Effector memory CD4-positive, alpha-beta T cell (primary cell): Measurements from ENCODE around the gene TMEM117.

Experiments
- DNase-seq, 3 donors: peaks; one replicate each; pipeline ENCODE4 v3.0.0-alpha.2; 2020
- H3K27ac ChIP-seq: 2 replicates; pipeline ENCODE4 v1.7.0; 2013; ENCODE audit warnings: mild to moderate bottlenecking, low read length, moderate library complexity; ENCODE audit not compliant: insufficient read depth, poor library complexity, severe bottlenecking
- H3K27me3 ChIP-seq: replicated peaks from 2 replicates; pipeline ENCODE4 v1.7.0; 2013; ENCODE audit warnings: mild to moderate bottlenecking, low read length; ENCODE audit not compliant: insufficient read depth, control insufficient read depth, poor library complexity, severe bottlenecking
- H3K36me3 ChIP-seq: 2 replicates; pipeline ENCODE4 v1.7.0; 2013; ENCODE audit warnings: mild to moderate bottlenecking, low read length, moderate library complexity; ENCODE audit not compliant: control insufficient read depth, insufficient read depth
- H3K4me1 ChIP-seq: 2 replicates; pipeline ENCODE4 v1.7.0; 2013; ENCODE audit warnings: low read length, mild to moderate bottlenecking; ENCODE audit not compliant: control insufficient read depth, insufficient read depth, poor library complexity, severe bottlenecking
- H3K4me3 ChIP-seq: 2 replicates; pipeline ENCODE4 v1.7.0; 2013; ENCODE audit warnings: low read length, low read depth, mild to moderate bottlenecking; ENCODE audit not compliant: insufficient read depth, poor library complexity, severe bottlenecking
- H3K9me3 ChIP-seq: 2 replicates; pipeline ENCODE4 v1.7.0; 2013; ENCODE audit warnings: mild to moderate bottlenecking, low read length, moderate library complexity; ENCODE audit not compliant: control insufficient read depth

TMEM117 gene

DNA sequence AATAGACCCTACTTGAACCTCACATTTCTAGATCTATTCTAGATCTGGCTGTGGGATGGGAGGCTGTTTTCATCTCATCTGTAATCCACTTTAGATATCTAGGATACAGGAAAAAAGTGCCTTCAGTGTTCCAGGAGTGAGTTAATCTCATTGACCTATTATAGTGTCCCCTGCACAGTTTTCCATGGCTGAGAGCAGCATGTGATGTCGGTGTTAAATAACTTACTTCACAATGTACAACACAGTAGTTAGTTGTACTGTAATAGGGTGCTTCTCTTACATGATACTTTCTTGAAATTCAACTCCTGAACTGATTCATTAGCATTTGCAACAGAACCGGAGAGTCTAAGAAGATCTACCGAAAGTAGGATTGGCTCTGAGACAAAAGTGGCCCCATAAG is 62.6 kb downstream of the TMEM117 start:
- Histone ChIP-seq H3K9me3 (no peaks in the 10 kb centered on the region), H3K27ac (no peak overlapping the region), H3K4me3 (no peak overlapping the region), H3K27me3 (no peaks in the 10 kb centered on the region), H3K4me1 (no peaks in the 10 kb centered on the region), H3K36me3 (no peaks in the 10 kb centered on the region)
- no peak for DNase-seq

DNA sequence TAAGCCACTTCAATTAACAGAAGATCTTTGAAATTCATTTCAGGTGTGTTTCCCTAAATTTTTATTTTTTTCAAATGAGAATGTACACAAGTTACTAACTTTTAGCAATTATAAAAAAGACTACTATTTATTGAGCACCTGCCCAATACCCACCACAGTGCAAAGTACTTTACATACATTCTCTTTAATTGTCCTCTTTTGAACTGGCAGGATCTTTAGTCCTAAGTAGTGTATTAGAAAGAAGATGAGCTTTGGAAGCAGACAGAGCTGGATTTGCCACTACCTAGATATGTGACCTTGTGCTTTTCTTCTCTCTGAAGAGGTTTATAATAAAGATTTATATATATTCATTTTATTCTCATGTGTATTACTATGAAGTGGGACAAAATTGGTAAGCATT is 63.7 kb downstream of the TMEM117 start:
- no peaks in the 10 kb centered on the region for H3K9me3 ChIP-seq
- no peaks in the 10 kb centered on the region for H3K36me3 ChIP-seq
- H3K4me1 ChIP-seq = no peaks in the 10 kb centered on the region
- no peak for DNase-seq
- no peaks in the 10 kb centered on the region for H3K27me3 ChIP-seq
- no peak overlapping the region for H3K27ac ChIP-seq
- no peak overlapping the region for H3K4me3 ChIP-seq

DNA sequence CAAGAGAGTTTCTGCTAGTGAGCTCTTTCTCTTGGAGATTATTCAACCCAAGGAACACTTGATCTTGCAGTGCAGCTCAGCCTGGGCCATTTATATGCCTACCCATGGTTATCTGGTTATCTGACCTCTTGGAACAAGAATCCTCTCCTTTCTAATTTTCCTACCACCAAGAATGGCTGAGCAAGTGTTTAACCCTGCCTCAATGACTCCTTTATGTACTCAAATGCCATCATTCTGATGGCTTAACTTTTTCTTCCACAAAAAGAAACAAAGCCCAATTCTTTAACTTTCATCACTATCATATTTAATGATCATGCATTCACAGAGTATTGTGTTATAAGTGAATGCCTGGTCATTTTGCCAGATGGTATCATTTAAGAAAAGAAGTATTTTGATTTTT is 67.8 kb downstream of the TMEM117 start:
- DNase-seq = no peak
- Histone ChIP-seq H3K27me3 (no peaks in the 10 kb centered on the region), H3K9me3 (no peaks in the 10 kb centered on the region), H3K27ac (no peak overlapping the region), H3K4me3 (no peak overlapping the region), H3K36me3 (no peaks in the 10 kb centered on the region), H3K4me1 (no peaks in the 10 kb centered on the region)

DNA sequence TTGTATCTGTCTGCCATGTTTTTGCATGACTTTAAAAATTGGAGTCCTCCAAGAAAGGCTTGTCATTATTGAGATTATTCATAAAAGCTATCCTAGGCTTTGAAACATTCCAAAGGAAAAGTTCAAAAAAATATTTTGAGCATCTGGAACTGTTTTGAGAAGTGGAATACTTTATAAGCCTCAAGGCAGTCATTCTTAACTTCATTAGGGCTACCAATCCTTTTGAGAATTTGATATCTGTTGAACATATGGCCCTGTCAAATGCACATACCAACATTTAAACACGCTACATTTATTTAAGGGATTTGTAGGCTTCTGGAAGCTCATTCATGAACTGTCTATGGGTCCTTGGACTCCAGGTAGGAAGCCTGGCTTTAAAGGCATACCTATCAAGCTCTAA is 77.0 kb downstream of the TMEM117 start:
- Histone ChIP-seq H3K4me3 (no peak overlapping the region), H3K4me1 (no peaks in the 10 kb centered on the region), H3K9me3 (no peaks in the 10 kb centered on the region), H3K27ac (no peak overlapping the region), H3K36me3 (no peaks in the 10 kb centered on the region), H3K27me3 (no peaks in the 10 kb centered on the region)
- no peak for DNase-seq

DNA sequence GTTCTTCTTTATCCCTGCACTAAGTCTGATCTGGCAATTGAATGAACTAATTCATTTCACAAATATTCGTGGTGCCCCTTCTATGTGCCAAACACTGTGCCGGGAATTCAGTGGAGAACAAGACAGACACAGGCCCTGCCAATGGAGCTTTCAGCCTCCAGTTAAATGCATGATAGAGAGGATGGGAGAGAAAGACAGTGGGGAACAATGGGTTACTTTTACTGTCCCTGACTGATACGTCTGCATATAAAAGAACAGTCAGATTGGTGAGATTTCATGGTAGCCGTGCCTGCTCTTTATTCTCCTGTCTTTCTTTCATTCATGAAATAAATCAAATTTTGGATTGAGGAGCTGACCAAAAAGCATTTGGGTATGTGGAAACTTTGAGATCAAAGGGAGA is 78.5 kb downstream of the TMEM117 start:
- Histone ChIP-seq H3K27ac (no peak overlapping the region), H3K4me3 (no peak overlapping the region), H3K36me3 (no peaks in the 10 kb centered on the region), H3K27me3 (no peaks in the 10 kb centered on the region), H3K4me1 (no peaks in the 10 kb centered on the region), H3K9me3 (no peaks in the 10 kb centered on the region)
- no peak for DNase-seq

DNA sequence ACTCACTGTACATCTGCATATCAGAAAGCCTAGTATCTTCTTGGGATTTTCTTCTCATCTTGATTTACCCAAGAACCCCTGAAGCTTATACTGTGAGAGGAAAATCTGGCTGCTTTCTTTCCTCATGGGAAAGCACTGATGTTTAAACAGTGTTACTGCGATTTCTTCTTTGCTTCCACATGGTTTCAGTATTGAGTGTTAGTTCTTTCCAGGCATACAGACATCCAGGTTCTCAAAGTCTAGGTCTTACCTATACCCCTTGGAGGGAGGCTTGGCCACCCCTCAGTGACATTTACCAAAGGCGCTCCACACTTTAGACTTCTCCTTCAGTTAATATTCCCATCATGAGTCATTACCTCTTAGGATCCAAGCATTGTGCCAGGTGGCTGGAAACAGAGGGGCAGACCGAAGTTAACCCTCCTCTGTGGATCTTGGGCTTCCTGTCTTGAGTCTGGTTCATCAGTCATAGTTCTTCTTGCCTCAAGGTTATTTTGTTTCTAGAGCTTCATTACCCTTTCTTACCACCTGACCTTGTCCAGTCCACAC is 79.1 kb downstream of the TMEM117 start:
- H3K4me1 ChIP-seq = no peaks in the 10 kb centered on the region
- H3K36me3 ChIP-seq = no peaks in the 10 kb centered on the region
- no peak for DNase-seq
- H3K27me3 ChIP-seq = no peaks in the 10 kb centered on the region
- no peak overlapping the region for H3K27ac ChIP-seq
- no peak overlapping the region for H3K4me3 ChIP-seq
- H3K9me3 ChIP-seq = no peaks in the 10 kb centered on the region

DNA sequence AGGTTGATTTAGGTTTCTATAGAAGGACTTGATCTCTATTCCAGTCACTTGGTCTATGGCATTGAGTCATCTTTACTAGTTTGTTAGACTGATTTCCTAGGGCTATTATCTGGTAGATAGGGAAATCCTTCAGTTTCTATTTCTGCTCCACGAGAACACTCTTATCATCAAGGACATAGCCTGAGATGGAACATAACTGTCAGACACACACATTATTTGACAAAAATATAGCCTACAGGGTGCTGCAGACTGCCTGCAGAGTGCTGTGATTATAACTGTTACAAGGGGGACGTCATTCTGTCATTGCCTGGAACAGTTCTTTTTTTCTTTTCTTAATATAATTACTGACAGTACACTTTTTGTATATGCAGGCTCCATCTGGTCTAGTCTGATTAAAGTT is 82.0 kb downstream of the TMEM117 start:
- no peaks in the 10 kb centered on the region for H3K9me3 ChIP-seq
- no peak for DNase-seq

DNA sequence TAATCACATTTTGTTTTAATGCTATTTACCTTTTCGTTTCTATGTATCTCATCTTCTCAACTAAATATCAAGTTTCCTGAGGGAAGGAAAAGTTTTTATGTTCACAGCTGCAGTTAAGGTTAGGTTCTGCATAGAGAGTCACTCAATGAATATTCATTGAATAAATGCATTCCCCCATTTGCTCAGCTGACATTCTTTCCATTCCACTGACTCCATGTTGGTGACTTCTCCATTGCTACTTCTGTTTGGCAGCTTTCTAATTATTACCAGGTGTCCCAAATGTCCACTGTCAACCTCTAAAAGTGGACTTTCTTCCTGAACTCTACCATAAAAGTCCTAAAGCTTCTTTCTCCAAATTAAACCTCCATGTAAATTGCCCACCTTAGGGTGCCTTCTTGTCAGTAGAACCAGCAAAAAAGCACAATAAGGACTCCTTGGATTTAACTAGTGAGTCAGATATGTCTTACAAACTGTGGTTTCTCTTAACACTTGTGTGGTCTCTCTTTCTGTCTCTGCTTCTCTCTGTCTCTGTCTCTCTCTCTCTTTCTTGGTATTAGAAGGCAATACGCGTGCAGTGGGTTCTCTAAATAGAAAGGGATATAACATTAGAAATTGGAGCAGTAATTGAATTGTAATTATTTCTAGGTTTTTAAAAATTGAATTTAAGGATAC is 85.9 kb downstream of the TMEM117 start:
- Histone ChIP-seq H3K9me3 (no peaks in the 10 kb centered on the region), H3K4me3 (no peak overlapping the region), H3K27ac (no peak overlapping the region), H3K4me1 (no peaks in the 10 kb centered on the region), H3K27me3 (no peaks in the 10 kb centered on the region), H3K36me3 (no peaks in the 10 kb centered on the region)
- no peak for DNase-seq

More for the DNA sequence above, 82.0 kb downstream of the TMEM117 start:
- H3K27ac ChIP-seq = no peak overlapping the region
- no peaks in the 10 kb centered on the region for H3K36me3 ChIP-seq
- H3K27me3 ChIP-seq = no peaks in the 10 kb centered on the region
- H3K4me3 ChIP-seq = no peak overlapping the region
- H3K4me1 ChIP-seq = no peaks in the 10 kb centered on the region

DNA sequence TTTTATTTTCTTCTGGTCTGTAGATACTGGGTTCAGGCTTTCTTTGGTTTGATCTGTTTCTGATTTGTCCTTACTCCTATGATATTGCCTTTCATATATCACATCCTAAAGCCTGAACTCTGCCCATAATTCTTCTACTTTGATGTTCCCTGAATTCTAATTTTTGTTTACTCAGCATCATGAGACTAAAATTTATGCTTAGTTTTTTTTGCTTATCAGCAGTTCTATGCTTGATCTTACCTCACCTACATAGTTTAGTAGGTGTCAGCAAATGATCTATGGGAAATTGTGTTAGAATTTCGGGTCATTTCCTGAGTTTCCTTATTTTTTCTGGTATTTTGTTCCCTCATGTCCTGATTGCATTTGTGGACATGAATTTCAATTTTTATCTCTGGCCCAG is 94.2 kb downstream of the TMEM117 start:
- H3K27me3 ChIP-seq = no peaks in the 10 kb centered on the region
- no peak for DNase-seq
- H3K27ac ChIP-seq = no peak overlapping the region
- no peaks in the 10 kb centered on the region for H3K36me3 ChIP-seq
- H3K4me1 ChIP-seq = no peaks in the 10 kb centered on the region
- peaks cover 8% of the 10 kb centered on the region for H3K9me3 ChIP-seq
- no peak overlapping the region for H3K4me3 ChIP-seq

DNA sequence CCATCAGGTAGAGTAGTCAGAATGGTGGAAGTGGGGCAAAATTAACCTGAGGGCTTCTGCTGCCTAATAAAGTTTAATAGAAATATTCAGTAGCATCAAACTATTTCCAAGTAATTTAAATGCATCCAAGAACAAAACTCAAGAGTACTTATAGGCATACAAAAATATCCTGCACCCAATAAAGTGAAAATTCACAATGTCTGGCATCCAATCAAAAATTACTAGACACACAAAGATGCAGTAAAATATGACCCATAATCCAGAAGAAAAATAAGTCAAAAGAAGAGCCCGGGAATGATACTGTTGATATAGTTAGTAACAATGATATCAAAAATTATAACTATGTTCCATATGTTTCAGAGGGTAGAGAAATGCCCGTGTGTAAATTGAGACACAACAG is 95.3 kb downstream of the TMEM117 start:
- H3K4me3 ChIP-seq = no peak overlapping the region
- H3K36me3 ChIP-seq = no peaks in the 10 kb centered on the region
- H3K27ac ChIP-seq = no peak overlapping the region
- no peaks in the 10 kb centered on the region for H3K4me1 ChIP-seq
- no peaks in the 10 kb centered on the region for H3K27me3 ChIP-seq
- peaks cover 8% of the 10 kb centered on the region for H3K9me3 ChIP-seq
- no peak for DNase-seq
